DOHH2 (cell line): Measurements from ENCODE around the gene TNFAIP8L3.

Source experiments
- H3F3A ChIP-seq: fragments of 200-600 bp; sonication (generic), shearing (Covaris generic); 2 replicates; pipeline ENCODE4 v1.6.0; 2016; ENCODE audit warnings: antibody characterized with exemption, mild to moderate bottlenecking; ENCODE audit not compliant: control insufficient read depth, insufficient read depth
- H3K27ac ChIP-seq: fragments of 200-600 bp; sonication (generic); 2 replicates; pipeline ENCODE4 v1.5.1; 2014; ENCODE audit warnings: low read depth, mild to moderate bottlenecking, low read length, moderate library complexity
- H3K27me3 ChIP-seq: fragments of 200-600 bp; sonication (generic); 2 replicates; pipeline ENCODE4 v1.6.1; 2014; ENCODE audit warnings: mild to moderate bottlenecking, low read length, mixed read lengths; ENCODE audit not compliant: control insufficient read depth
- H3K36me3 ChIP-seq: fragments of 200-600 bp; sonication (generic); 2 replicates; pipeline ENCODE4 v1.6.1; 2014; ENCODE audit warnings: mild to moderate bottlenecking, low read length, moderate library complexity, mixed read lengths; ENCODE audit not compliant: control insufficient read depth
- H3K4me1 ChIP-seq: fragments of 200-600 bp; sonication (generic); 2 replicates; pipeline ENCODE4 v1.6.1; 2014; ENCODE audit warnings: mild to moderate bottlenecking, low read length, mixed read lengths; ENCODE audit not compliant: control insufficient read depth
- H3K4me2 ChIP-seq: fragments of 200-600 bp; sonication (generic); 2 replicates; pipeline ENCODE4 v1.6.0; 2014; ENCODE audit warnings: mild to moderate bottlenecking, low read length, moderate library complexity
- H3K4me3 ChIP-seq: fragments of 200-600 bp; sonication (generic); 2 replicates; pipeline ENCODE4 v1.5.1; 2014; ENCODE audit warnings: mild to moderate bottlenecking, low read length, mixed read lengths
- H3K79me2 ChIP-seq: fragments of 200-600 bp; sonication (generic); 2 replicates; pipeline ENCODE4 v1.6.1; 2014; ENCODE audit warnings: mild to moderate bottlenecking, low read length, mixed read lengths; ENCODE audit not compliant: control insufficient read depth
- H3K9me2 ChIP-seq: fragments of 200-600 bp; sonication (generic); replicated peaks from 2 replicates; pipeline ENCODE4 v1.6.1; 2014; ENCODE audit warnings: mild to moderate bottlenecking, low read length, mixed read lengths; ENCODE audit not compliant: control insufficient read depth
- H3K9me3 ChIP-seq: fragments of 200-600 bp; sonication (generic); 2 replicates; pipeline ENCODE4 v1.6.1; 2014; ENCODE audit warnings: antibody characterized with exemption, low read length, mixed read lengths; ENCODE audit not compliant: control insufficient read depth, insufficient read depth
- H4K20me1 ChIP-seq: fragments of 200-600 bp; sonication (generic); 2 replicates; pipeline ENCODE4 v1.6.0; 2014; ENCODE audit warnings: low read depth, mild to moderate bottlenecking, antibody characterized with exemption, low read length, moderate library complexity; ENCODE audit not compliant: control insufficient read depth, insufficient read depth
- EZH2phosphoT487 ChIP-seq: fragments of 200-600 bp; sonication (generic); IDR thresholded peaks from 2 replicates; pipeline ENCODE4 v1.6.1; 2017; ENCODE audit warnings: borderline replicate concordance, mild to moderate bottlenecking, antibody characterized with exemption, low read length, moderate library complexity, mixed read lengths
- TF ChIP-seq, protein P1 (sequence below): fragments of 200-600 bp; sonication (generic); IDR thresholded peaks from one replicate; pipeline ENCODE4 v1.5.1; 2014; ENCODE audit warnings: antibody characterized with exemption, mild to moderate bottlenecking, low read depth, low read length; ENCODE audit not compliant: poor library complexity, severe bottlenecking

TNFAIP8L3 gene

GRCh38 chr15:51048308-51048707, 46.4 kb downstream of the TNFAIP8L3 start:
- Histone ChIP-seq H3K9me2 (no peaks in the 10 kb centered on the region), H3K27ac (no peak overlapping the region), H3K79me2 (no peaks in the 10 kb centered on the region), H3K9me3 (no peaks in the 10 kb centered on the region), H4K20me1 (no peaks in the 10 kb centered on the region), H3K27me3 (no peaks in the 10 kb centered on the region; the same call in 1 of the 2 replicates), H3K4me2 (no peak overlapping the region), H3K36me3 (no peaks in the 10 kb centered on the region), H3K4me3 (no peak overlapping the region), H3F3A (no peaks in the 10 kb centered on the region), H3K4me1 (peaks cover 19% of the 10 kb centered on the region)
- TF ChIP-seq, protein P1, sequence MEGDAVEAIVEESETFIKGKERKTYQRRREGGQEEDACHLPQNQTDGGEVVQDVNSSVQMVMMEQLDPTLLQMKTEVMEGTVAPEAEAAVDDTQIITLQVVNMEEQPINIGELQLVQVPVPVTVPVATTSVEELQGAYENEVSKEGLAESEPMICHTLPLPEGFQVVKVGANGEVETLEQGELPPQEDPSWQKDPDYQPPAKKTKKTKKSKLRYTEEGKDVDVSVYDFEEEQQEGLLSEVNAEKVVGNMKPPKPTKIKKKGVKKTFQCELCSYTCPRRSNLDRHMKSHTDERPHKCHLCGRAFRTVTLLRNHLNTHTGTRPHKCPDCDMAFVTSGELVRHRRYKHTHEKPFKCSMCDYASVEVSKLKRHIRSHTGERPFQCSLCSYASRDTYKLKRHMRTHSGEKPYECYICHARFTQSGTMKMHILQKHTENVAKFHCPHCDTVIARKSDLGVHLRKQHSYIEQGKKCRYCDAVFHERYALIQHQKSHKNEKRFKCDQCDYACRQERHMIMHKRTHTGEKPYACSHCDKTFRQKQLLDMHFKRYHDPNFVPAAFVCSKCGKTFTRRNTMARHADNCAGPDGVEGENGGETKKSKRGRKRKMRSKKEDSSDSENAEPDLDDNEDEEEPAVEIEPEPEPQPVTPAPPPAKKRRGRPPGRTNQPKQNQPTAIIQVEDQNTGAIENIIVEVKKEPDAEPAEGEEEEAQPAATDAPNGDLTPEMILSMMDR, result no peak
- no peak for TF ChIP-seq EZH2phosphoT487

- H3K36me3 ChIP-seq, result no peaks in the 10 kb centered on the region
- TF ChIP-seq, protein P1, result no peak
- TF ChIP-seq EZH2phosphoT487, result no peak
- H3K27ac ChIP-seq, result no peak overlapping the region
- no peaks in the 10 kb centered on the region for H3K79me2 ChIP-seq
- H3K9me3 ChIP-seq, result no peaks in the 10 kb centered on the region
- H3F3A ChIP-seq, result no peaks in the 10 kb centered on the region
- H3K4me3 ChIP-seq, result no peak overlapping the region
- H3K9me2 ChIP-seq, result no peaks in the 10 kb centered on the region
- no peaks in the 10 kb centered on the region for H4K20me1 ChIP-seq
- peaks cover 19% of the 10 kb centered on the region for H3K4me1 ChIP-seq
- no peak overlapping the region for H3K4me2 ChIP-seq
- no peaks in the 10 kb centered on the region; the same call in 1 of the 2 replicates for H3K27me3 ChIP-seq
Observed at GRCh38 chr15:51046799-51047449, 47.8 kb downstream of the TNFAIP8L3 start.

GRCh38 chr15:51046016-51046415, 48.7 kb downstream of the TNFAIP8L3 start:
- no peak overlapping the region for H3K4me2 ChIP-seq
- H3K4me3 ChIP-seq, result no peak overlapping the region

More at GRCh38 chr15:51046016-51046415, 48.7 kb downstream of the TNFAIP8L3 start:
- H3K27ac ChIP-seq, result no peak overlapping the region
- H3K4me1 ChIP-seq, result peaks cover 19% of the 10 kb centered on the region
- TF ChIP-seq, protein P1, result no peak
- TF ChIP-seq EZH2phosphoT487, result no peak
- H3K79me2 ChIP-seq, result no peaks in the 10 kb centered on the region
- no peaks in the 10 kb centered on the region for H3K36me3 ChIP-seq
- H3F3A ChIP-seq, result no peaks in the 10 kb centered on the region
- H4K20me1 ChIP-seq, result no peaks in the 10 kb centered on the region
- no peaks in the 10 kb centered on the region; the same call in 1 of the 2 replicates for H3K27me3 ChIP-seq
- no peaks in the 10 kb centered on the region for H3K9me2 ChIP-seq
- no peaks in the 10 kb centered on the region for H3K9me3 ChIP-seq
